IMR-90 (cell line): ENCODE data around the gene KCNMA1. TPM values are rescaled to one million over a fixed set of nuclear protein-coding genes. Genes with fewer than 3 reads are reported as not detected.

Source experiments
- ATAC-seq: fragments of 200-7000 bp; cut with Tn5 transposase; 2 replicates; pipeline ENCODE4 v1.9.1; 2020; ENCODE audit warnings: low read depth, mild to moderate bottlenecking, moderate library complexity
- BruUV-seq: library from RNA; stranded (reverse); fragments of 400-500 nt; replicated peaks from 2 replicates; lab custom pipeline; 2021; lab: Mats Ljungman, UMichigan
- CTCF ChIA-PET: fragments of 300-600 bp; formaldehyde crosslinking; extraction: SDS; loops from one replicate; lab custom pipeline; 2021; ENCODE audit warnings: antibody characterized with exemption; lab: Yijun Ruan, JAX
- POLR2A ChIA-PET: fragments of 300-600 bp; sonication (Branson Sonifier 250); formaldehyde crosslinking; loops from one replicate; lab custom pipeline; 2022; ENCODE audit warnings: antibody characterized with exemption; ENCODE audit not compliant: unreplicated experiment; lab: Charles Lee
- DNase-seq: peaks from one replicate; pipeline ENCODE4 v3.0.0; 2013
- H2AFZ ChIP-seq: replicated peaks from 2 replicates; pipeline ENCODE3; 2013; ENCODE audit warnings: low read length, mild to moderate bottlenecking; ENCODE audit not compliant: poor library complexity
- H2AK5ac ChIP-seq: 2 replicates; pipeline ENCODE4 v1.6.1; 2013; ENCODE audit warnings: low read depth, low read length, inconsistent platforms
- H2AK9ac ChIP-seq: replicated peaks from 2 replicates; pipeline ENCODE3; 2013; ENCODE audit warnings: mild to moderate bottlenecking, low read depth, low read length, moderate library complexity; ENCODE audit not compliant: poor library complexity
- H2BK120ac ChIP-seq: 2 replicates; pipeline ENCODE4 v1.6.1; 2013; ENCODE audit warnings: low read depth, low read length, inconsistent platforms
- H2BK15ac ChIP-seq: 3 replicates; pipeline ENCODE4 v1.6.1; 2013; ENCODE audit warnings: low read depth, low read length, inconsistent platforms
- H2BK20ac ChIP-seq: 2 replicates; pipeline ENCODE4 v1.6.1; 2013; ENCODE audit warnings: low read depth, mild to moderate bottlenecking, inconsistent platforms, low read length, moderate library complexity
- H2BK5ac ChIP-seq: 2 replicates; pipeline ENCODE4 v1.6.1; 2013; ENCODE audit warnings: mild to moderate bottlenecking, low read depth, low read length, inconsistent platforms; ENCODE audit not compliant: poor library complexity, severe bottlenecking
- H3K14ac ChIP-seq: replicated peaks from 2 replicates; pipeline ENCODE4 v1.6.1; 2013; ENCODE audit warnings: low read depth, low read length, inconsistent platforms
- H3K18ac ChIP-seq: 2 replicates; pipeline ENCODE4 v1.6.1; 2013; ENCODE audit warnings: low read depth, low read length, control low read depth
- H3K23ac ChIP-seq: 2 replicates; pipeline ENCODE4 v1.6.1; 2013; ENCODE audit warnings: low read depth, low read length, inconsistent platforms
- H3K27ac ChIP-seq: 2 replicates; pipeline ENCODE4 v1.5.1; 2013; ENCODE audit warnings: mild to moderate bottlenecking, control low read depth, low read length; ENCODE audit not compliant: insufficient read depth
- H3K27me3 ChIP-seq: 2 replicates; pipeline ENCODE4 v1.6.1; 2013; ENCODE audit warnings: low read length; ENCODE audit not compliant: control insufficient read depth, insufficient read depth
- H3K36me3 ChIP-seq: 2 replicates; pipeline ENCODE4 v1.6.1; 2013; ENCODE audit warnings: low read length, mixed read lengths; ENCODE audit not compliant: control insufficient read depth, insufficient read depth
- H3K4ac ChIP-seq: 2 replicates; pipeline ENCODE4 v1.6.1; 2013; ENCODE audit warnings: low read depth, low read length, inconsistent platforms
- H3K4me1 ChIP-seq: 2 replicates; pipeline ENCODE4 v1.6.1; 2013; ENCODE audit warnings: low read length, mixed read lengths; ENCODE audit not compliant: control insufficient read depth, insufficient read depth
- H3K4me2 ChIP-seq: 2 replicates; pipeline ENCODE4 v1.6.1; 2013; ENCODE audit warnings: low read depth, mild to moderate bottlenecking, control low read depth, low read length, moderate library complexity
- H3K4me3 ChIP-seq: 2 replicates; pipeline ENCODE4 v1.5.1; 2013; ENCODE audit warnings: low read depth, mild to moderate bottlenecking, control low read depth, low read length, moderate library complexity; ENCODE audit not compliant: insufficient read depth
- H3K56ac ChIP-seq: 2 replicates; pipeline ENCODE4 v1.6.1; 2013; ENCODE audit warnings: low read length, inconsistent platforms; ENCODE audit not compliant: insufficient read depth; ENCODE audit errors: extremely low read depth
- H3K79me1 ChIP-seq, 2 experiments: 2 replicates each; pipeline ENCODE4 v1.6.1; 2013; ENCODE audit warnings: low read length in 2 of 2, inconsistent platforms in 1 of 2, low read depth in 1 of 2
- H3K9ac ChIP-seq: 2 replicates; pipeline ENCODE4 v1.6.1; 2013; ENCODE audit warnings: low read depth, low read length, control low read depth
- H3K9me1 ChIP-seq: 2 replicates; pipeline ENCODE4 v1.6.1; 2013; ENCODE audit warnings: low read length, inconsistent platforms; ENCODE audit not compliant: insufficient read depth
- H3K9me3 ChIP-seq: 2 replicates; pipeline ENCODE4 v1.6.1; 2013; ENCODE audit warnings: low read length; ENCODE audit not compliant: control insufficient read depth, insufficient read depth
- H4K20me1 ChIP-seq: 2 replicates; pipeline ENCODE4 v1.6.1; 2013; ENCODE audit warnings: low read length, inconsistent platforms; ENCODE audit not compliant: insufficient read depth
- H4K5ac ChIP-seq: 2 replicates; pipeline ENCODE4 v1.6.1; 2013; ENCODE audit warnings: mild to moderate bottlenecking, low read depth, low read length, control low read depth
- H4K8ac ChIP-seq, 2 experiments: 2 replicates each; pipeline ENCODE4 v1.6.1; 2013; ENCODE audit warnings: low read depth in 2 of 2, low read length in 2 of 2, control low read depth in 1 of 2, inconsistent platforms in 1 of 2
- H4K91ac ChIP-seq: 2 replicates; pipeline ENCODE4 v1.6.1; 2013; ENCODE audit warnings: low read depth, low read length, inconsistent platforms; ENCODE audit not compliant: insufficient read depth
- BHLHE40 ChIP-seq: fragments of 150-350 bp; IDR thresholded peaks from 2 replicates; pipeline ENCODE4 v1.6.1; 2016; ENCODE audit warnings: mild to moderate bottlenecking, low read depth, low read length
- CEBPB ChIP-seq: IDR thresholded peaks from 2 replicates; pipeline ENCODE4 v1.6.1; 2012; ENCODE audit warnings: low read depth, low read length, improper control_type of control experiment
- CHD1 ChIP-seq: IDR thresholded peaks from 2 replicates; pipeline ENCODE4 v1.6.1; 2012; ENCODE audit warnings: low read depth, low read length, improper control_type of control experiment
- FOS ChIP-seq: fragments of 150-350 bp; IDR thresholded peaks from 2 replicates; pipeline ENCODE4 v1.6.1; 2016; ENCODE audit warnings: low read depth, low read length
- MAFK ChIP-seq: IDR thresholded peaks from 2 replicates; pipeline ENCODE4 v1.6.1; 2012; ENCODE audit warnings: low read depth, low read length, improper control_type of control experiment
- MAZ ChIP-seq: IDR thresholded peaks from 2 replicates; pipeline ENCODE4 v1.6.1; 2012; ENCODE audit warnings: low read depth, mild to moderate bottlenecking, low read length, improper control_type of control experiment, moderate library complexity, borderline replicate concordance
- MXI1 ChIP-seq: IDR thresholded peaks from 2 replicates; pipeline ENCODE4 v1.6.1; 2012; ENCODE audit warnings: low read depth, mild to moderate bottlenecking, low read length, moderate library complexity, borderline replicate concordance
- NFE2L2 ChIP-seq: fragments of 150-350 bp; IDR thresholded peaks from 2 replicates; pipeline ENCODE4 v1.6.1; 2016; ENCODE audit warnings: low read depth, mild to moderate bottlenecking, low read length
- POLR2A ChIP-seq: IDR thresholded peaks from 2 replicates; pipeline ENCODE4 v1.6.1; 2012; ENCODE audit warnings: mild to moderate bottlenecking, low read depth, low read length
- RAD21 ChIP-seq: IDR thresholded peaks from 2 replicates; pipeline ENCODE4 v1.6.1; 2012; ENCODE audit warnings: low read length, improper control_type of control experiment
- RCOR1 ChIP-seq: IDR thresholded peaks from 2 replicates; pipeline ENCODE4 v1.6.1; 2012; ENCODE audit warnings: mild to moderate bottlenecking, low read length, improper control_type of control experiment; ENCODE audit not compliant: insufficient replicate concordance
- RFX5 ChIP-seq: IDR thresholded peaks from 2 replicates; pipeline ENCODE4 v1.8.0; 2012; ENCODE audit warnings: low read depth, mild to moderate bottlenecking, low read length, moderate library complexity
- SMC3 ChIP-seq: fragments of 150-350 bp; IDR thresholded peaks from 2 replicates; pipeline ENCODE4 v1.6.1; 2016; ENCODE audit warnings: low read depth, mild to moderate bottlenecking, antibody characterized with exemption, low read length, moderate library complexity
- WGBS, 2 experiments: methylation state at CpG; one replicate each; pipeline versions ENCODE4 v1.1.5 to v1.1.7; 2013; ENCODE audit warnings: missing lambda C conversion rate in 2 of 2; ENCODE audit not compliant: insufficient read length in 1 of 2; ENCODE audit errors: extremely low coverage in 2 of 2; 5-methylcytosine and 5-hydroxymethylcytosine counted together
- dilution Hi-C: fragments of 300-500 bp; cut with HindIII; formaldehyde crosslinking; loops from one replicate; pipeline ENCODE4 v1.14.3; 2018; ENCODE audit warnings: low sequenced_read_pairs; ENCODE audit not compliant: unreplicated experiment
- in situ Hi-C: fragments of 300-500 bp; cut with MboI; formaldehyde crosslinking; loops from 3 replicates; pipeline ENCODE4 v1.14.3; 2019; ENCODE audit warnings: low sequenced_read_pairs, inconsistent platforms, mixed read lengths
- intact Hi-C: fragments of 100-400 bp; cut with micrococcal nuclease; formaldehyde crosslinking; loops from 2 replicates; pipeline ENCODE4 v1.10.0; 2022
- polyA plus RNA-seq, 3 experiments: library from polyadenylated mRNA; depleted of rRNA; stranded (reverse); fragments of >200 nt; gene quantifications; 2 replicates each; pipeline ENCODE4 v1.2.3, GENCODE V29; 2012; ENCODE audit warnings: low replicate concordance in 1 of 3
- total RNA-seq: library from RNA; depleted of rRNA; stranded (reverse); fragments of >200 nt; gene quantifications from 2 replicates; pipeline ENCODE4 v1.2.3, GENCODE V29; 2012
- TF ChIP-seq, protein P1 (sequence below): fragments of 150-350 bp; IDR thresholded peaks from 2 replicates; pipeline ENCODE4 v1.6.1; 2017; ENCODE audit warnings: mild to moderate bottlenecking, antibody characterized with exemption, low read length, low read depth

Gene KCNMA1
- total and polyA plus RNA-seq, 2 of the 4 experiments (the other 2 are of a cell fraction), result 25.6 to 29.6 TPM

DNA sequence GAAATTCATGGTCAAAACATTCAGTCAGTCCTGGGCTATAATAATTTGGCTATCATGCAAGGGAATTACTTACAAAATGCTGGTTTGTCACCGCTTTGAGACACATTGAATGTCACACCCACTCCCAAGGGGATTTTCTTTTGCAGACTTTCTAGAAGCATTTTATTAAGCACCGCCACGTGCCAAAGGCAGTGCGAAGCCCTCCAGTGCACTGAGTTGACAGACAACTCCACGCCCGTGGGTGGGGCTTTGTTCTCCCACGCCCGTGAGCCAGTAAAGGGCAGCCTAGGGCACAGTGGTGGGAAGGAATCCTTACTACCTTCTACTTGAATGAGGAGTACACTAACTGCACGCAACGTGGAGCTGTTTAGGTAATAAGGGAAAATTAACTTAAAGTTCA, 515.8 kb downstream of the KCNMA1 start:
- no peak for ATAC-seq
- ChIA-PET CTCF (no interaction called here), POLR2A (no interaction called here)
- no peak overlapping the region for H3K23ac ChIP-seq
- H2BK20ac ChIP-seq, result no peak overlapping the region
- no peak overlapping the region for H3K27ac ChIP-seq
- no peak overlapping the region for H3K4me2 ChIP-seq
- no peaks in the 10 kb centered on the region for H3K4me1 ChIP-seq
- H3K18ac ChIP-seq, result no peak overlapping the region
- intact Hi-C loops (no loop called here), dilution Hi-C loops (no loop called here), in situ Hi-C loops (no loop called here)
- no peaks in the 10 kb centered on the region for H3K27me3 ChIP-seq
- H3K56ac ChIP-seq, result no peak overlapping the region
- no peak overlapping the region for H2AFZ ChIP-seq
- no peak overlapping the region for H2AK9ac ChIP-seq
- H3K14ac ChIP-seq, result no peak overlapping the region
- no peak for DNase-seq
- BruUV-seq, result no TSS peak
- no peak overlapping the region for H3K9ac ChIP-seq
- H3K4ac ChIP-seq, result no peak overlapping the region
- H2BK5ac ChIP-seq, result no peak overlapping the region
- no peak for TF ChIP-seq SMC3
- no peak for TF ChIP-seq RAD21
- TF ChIP-seq NFE2L2, result no peak
- TF ChIP-seq MXI1, result no peak
- TF ChIP-seq CEBPB, result no peak
- TF ChIP-seq RCOR1, result no peak
- TF ChIP-seq POLR2A, result no peak
- TF ChIP-seq BHLHE40, result no peak
- no peak for TF ChIP-seq MAFK
- TF ChIP-seq MAZ, result no peak
- no peak for TF ChIP-seq CHD1
- TF ChIP-seq RFX5, result no peak
- TF ChIP-seq, protein P1, sequence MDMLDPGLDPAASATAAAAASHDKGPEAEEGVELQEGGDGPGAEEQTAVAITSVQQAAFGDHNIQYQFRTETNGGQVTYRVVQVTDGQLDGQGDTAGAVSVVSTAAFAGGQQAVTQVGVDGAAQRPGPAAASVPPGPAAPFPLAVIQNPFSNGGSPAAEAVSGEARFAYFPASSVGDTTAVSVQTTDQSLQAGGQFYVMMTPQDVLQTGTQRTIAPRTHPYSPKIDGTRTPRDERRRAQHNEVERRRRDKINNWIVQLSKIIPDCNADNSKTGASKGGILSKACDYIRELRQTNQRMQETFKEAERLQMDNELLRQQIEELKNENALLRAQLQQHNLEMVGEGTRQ, result no peak
- TF ChIP-seq FOS, result no peak
- WGBS, 2 experiments, result 100% methylated on average over 1 of the region's 10 CpGs; no CpG with 5 or more reads in 1 of the 2 experiments
- H4K5ac ChIP-seq, result no peak overlapping the region
- no peak overlapping the region for H4K8ac ChIP-seq
- H2BK120ac ChIP-seq, result no peak overlapping the region
- H4K20me1 ChIP-seq, result no peaks in the 10 kb centered on the region
- peaks cover 4% of the 10 kb centered on the region; the same call in 1 of the 2 replicates for H3K9me1 ChIP-seq
- H3K36me3 ChIP-seq, result no peaks in the 10 kb centered on the region
- H2AK5ac ChIP-seq, result no peak overlapping the region
- H3K4me3 ChIP-seq, result no peak overlapping the region
- no peak overlapping the region; the same call in 2 of the 3 replicates for H2BK15ac ChIP-seq
- H3K9me3 ChIP-seq, result no peaks in the 10 kb centered on the region
- H3K79me1 ChIP-seq, result no peaks in the 10 kb centered on the region; a peak in 1 of 4 replicates
- H4K91ac ChIP-seq, result no peak overlapping the region
